ENCODE data around the gene F11.
"Not testable (repeated sequence)": the region's sequence is repeated elsewhere in the genome, so short reads cannot be mapped to it uniquely, and the experiment has no call there.

The F11 gene

DNA sequence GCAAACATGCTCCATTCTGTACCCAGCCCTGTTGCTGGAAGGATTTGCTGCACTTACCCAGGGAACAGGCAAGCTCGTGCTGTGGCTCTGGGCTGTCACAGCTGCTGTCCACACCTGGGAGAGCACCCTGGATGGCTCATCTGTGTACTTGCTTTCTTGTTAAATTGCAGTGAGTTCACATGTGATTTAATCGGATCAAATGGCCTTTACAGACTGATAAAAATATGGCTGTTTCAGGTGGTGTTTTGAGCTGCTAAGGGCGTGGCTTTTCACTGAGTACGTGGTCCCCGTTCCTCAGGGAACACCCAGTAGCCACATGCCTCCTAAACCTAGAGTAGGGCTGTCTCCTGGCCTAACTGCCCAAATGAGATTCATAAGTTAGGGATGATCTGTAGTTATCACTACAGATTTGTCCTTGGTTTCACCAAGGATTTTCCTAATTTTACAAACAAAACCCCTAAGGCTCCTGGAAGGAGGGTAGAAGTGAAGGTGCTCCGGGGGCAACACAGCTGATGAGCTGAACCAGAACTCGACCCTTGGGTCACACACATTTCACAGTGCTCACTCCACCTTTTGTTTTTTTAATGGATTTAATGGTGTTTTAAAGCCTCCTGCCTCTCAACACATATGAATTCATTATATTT, 25.0 kb upstream of the F11 start:
- H3K9me2 ChIP-seq (replicated peaks; ENCODE audit: control insufficient read depth, low read length), result no peaks in the 10 kb centered on the region
- no peak overlapping the region for H3K4me3 ChIP-seq (ENCODE audit: low read length)
- no peak overlapping the region for H3K4me2 ChIP-seq (ENCODE audit: low read length)
- no peaks in the 10 kb centered on the region for H4K20me1 ChIP-seq (ENCODE audit: control insufficient read depth, insufficient read depth, low read depth, low read length)
- H3K9me3 ChIP-seq (ENCODE audit: control insufficient read depth, insufficient read depth, low read length), result no peaks in the 10 kb centered on the region
- no peaks in the 10 kb centered on the region for H3K4me1 ChIP-seq (ENCODE audit: control insufficient read depth, low read length)
- no peaks in the 10 kb centered on the region for H3F3A ChIP-seq (ENCODE audit: control insufficient read depth, insufficient read depth)
- no peaks in the 10 kb centered on the region for H3K27me3 ChIP-seq (ENCODE audit: control insufficient read depth, low read length)
- no peaks in the 10 kb centered on the region for H3K36me3 ChIP-seq (ENCODE audit: control insufficient read depth, low read length)
- no peak overlapping the region for H3K27ac ChIP-seq (ENCODE audit: low read depth, low read length)
- no peak for TF ChIP-seq EZH2phosphoT487 (IDR thresholded peaks at IDR 0.05; ENCODE audit: borderline replicate concordance, low read length)
- TF ChIP-seq, protein P1, sequence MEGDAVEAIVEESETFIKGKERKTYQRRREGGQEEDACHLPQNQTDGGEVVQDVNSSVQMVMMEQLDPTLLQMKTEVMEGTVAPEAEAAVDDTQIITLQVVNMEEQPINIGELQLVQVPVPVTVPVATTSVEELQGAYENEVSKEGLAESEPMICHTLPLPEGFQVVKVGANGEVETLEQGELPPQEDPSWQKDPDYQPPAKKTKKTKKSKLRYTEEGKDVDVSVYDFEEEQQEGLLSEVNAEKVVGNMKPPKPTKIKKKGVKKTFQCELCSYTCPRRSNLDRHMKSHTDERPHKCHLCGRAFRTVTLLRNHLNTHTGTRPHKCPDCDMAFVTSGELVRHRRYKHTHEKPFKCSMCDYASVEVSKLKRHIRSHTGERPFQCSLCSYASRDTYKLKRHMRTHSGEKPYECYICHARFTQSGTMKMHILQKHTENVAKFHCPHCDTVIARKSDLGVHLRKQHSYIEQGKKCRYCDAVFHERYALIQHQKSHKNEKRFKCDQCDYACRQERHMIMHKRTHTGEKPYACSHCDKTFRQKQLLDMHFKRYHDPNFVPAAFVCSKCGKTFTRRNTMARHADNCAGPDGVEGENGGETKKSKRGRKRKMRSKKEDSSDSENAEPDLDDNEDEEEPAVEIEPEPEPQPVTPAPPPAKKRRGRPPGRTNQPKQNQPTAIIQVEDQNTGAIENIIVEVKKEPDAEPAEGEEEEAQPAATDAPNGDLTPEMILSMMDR (IDR thresholded peaks at IDR 0.05; ENCODE audit: low read depth, low read length, poor library complexity, severe bottlenecking), result no peak
- H3K79me2 ChIP-seq (ENCODE audit: control insufficient read depth, low read length), result no peaks in the 10 kb centered on the region

DNA sequence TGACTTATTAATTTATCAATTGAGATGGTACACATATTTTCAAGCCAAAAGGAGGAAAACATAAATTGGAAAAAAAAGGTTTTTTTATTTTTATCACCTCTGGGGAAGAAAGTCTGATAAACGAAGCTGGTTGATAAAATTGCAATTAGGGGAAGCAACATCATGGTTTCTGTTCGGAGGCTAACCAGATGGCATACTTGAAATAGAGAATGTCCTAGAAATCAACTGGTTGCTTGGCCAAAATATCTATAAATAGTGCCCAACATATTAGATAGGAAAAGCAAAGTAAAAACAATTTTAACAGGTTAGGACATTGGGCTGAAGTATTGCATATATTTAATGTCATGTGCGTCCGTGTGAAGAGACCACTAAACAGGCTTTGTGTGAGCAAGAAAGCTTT, 24.4 kb upstream of the F11 start:
- Histone ChIP-seq H3K4me3 (ENCODE audit: low read length) (no peak overlapping the region), H3K4me2 (ENCODE audit: low read length) (no peak overlapping the region), H3K9me2 (replicated peaks; ENCODE audit: control insufficient read depth, low read length) (no peaks in the 10 kb centered on the region), H3K36me3 (ENCODE audit: control insufficient read depth, low read length) (no peaks in the 10 kb centered on the region), H3K4me1 (ENCODE audit: control insufficient read depth, low read length) (no peaks in the 10 kb centered on the region), H3K27ac (ENCODE audit: low read depth, low read length) (no peak overlapping the region), H3K27me3 (ENCODE audit: control insufficient read depth, low read length) (no peaks in the 10 kb centered on the region), H3F3A (ENCODE audit: control insufficient read depth, insufficient read depth) (no peaks in the 10 kb centered on the region), H4K20me1 (ENCODE audit: control insufficient read depth, insufficient read depth, low read depth, low read length) (no peaks in the 10 kb centered on the region), H3K79me2 (ENCODE audit: control insufficient read depth, low read length) (no peaks in the 10 kb centered on the region), H3K9me3 (ENCODE audit: control insufficient read depth, insufficient read depth, low read length) (no peaks in the 10 kb centered on the region)
- TF ChIP-seq, protein P1 (IDR thresholded peaks at IDR 0.05; ENCODE audit: low read depth, low read length, poor library complexity, severe bottlenecking), result no peak
- TF ChIP-seq EZH2phosphoT487 (IDR thresholded peaks at IDR 0.05; ENCODE audit: borderline replicate concordance, low read length), result no peak

DNA sequence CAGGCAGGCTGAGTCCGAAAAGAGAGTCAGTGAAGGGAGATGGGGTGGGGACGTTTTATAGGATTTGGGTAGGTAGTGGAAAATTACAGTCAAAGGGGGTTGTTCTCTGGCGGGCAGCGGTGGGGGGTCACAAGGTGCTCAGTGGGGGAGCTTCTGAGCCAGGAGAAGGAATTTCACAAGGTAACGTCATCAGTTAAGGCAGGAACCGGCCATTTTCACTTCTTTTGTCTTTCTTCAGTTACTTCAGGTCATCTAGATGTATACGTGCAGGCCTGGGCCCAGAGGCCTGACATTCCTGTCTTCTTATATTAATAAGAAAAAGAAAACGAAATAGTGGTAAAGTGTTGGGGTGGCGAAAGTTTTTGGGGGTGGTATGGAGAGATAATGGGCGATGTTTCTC, 24.0 kb upstream of the F11 start:
- H3K9me3 ChIP-seq (ENCODE audit: control insufficient read depth, insufficient read depth, low read length); H4K20me1 ChIP-seq (ENCODE audit: control insufficient read depth, insufficient read depth, low read depth, low read length); H3K9me2 ChIP-seq (replicated peaks; ENCODE audit: control insufficient read depth, low read length); H3F3A ChIP-seq (ENCODE audit: control insufficient read depth, insufficient read depth); H3K27me3 ChIP-seq (ENCODE audit: control insufficient read depth, low read length); H3K4me3 ChIP-seq (ENCODE audit: low read length); H3K36me3 ChIP-seq (ENCODE audit: control insufficient read depth, low read length); H3K4me1 ChIP-seq (ENCODE audit: control insufficient read depth, low read length); H3K79me2 ChIP-seq (ENCODE audit: control insufficient read depth, low read length); H3K4me2 ChIP-seq (ENCODE audit: low read length); H3K27ac ChIP-seq (ENCODE audit: low read depth, low read length): not testable (repeated sequence)

DNA sequence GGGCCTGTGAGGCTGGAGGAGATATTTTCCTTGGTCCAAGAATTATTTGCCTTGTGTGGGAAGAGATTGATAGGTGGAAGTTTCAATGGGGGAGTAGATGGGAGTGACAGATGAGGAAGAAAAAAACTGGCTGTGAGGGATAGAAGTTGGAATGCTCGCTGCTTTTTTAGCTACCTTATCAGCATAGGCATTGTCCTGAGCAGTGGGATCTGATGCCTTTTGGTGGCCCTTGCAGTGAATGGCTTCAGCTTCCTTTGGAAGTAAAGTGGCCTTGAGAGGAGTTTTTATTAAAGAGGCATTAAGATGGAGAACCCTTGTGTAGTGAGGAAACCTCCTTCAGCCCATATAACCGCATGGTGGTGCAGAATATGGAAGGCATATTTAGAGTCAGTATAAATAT, 22.7 kb upstream of the F11 start:
- H4K20me1 ChIP-seq (ENCODE audit: control insufficient read depth, insufficient read depth, low read depth, low read length), result no peaks in the 10 kb centered on the region
- H3K79me2 ChIP-seq (ENCODE audit: control insufficient read depth, low read length), result no peaks in the 10 kb centered on the region
- no peaks in the 10 kb centered on the region for H3F3A ChIP-seq (ENCODE audit: control insufficient read depth, insufficient read depth)
- no peak overlapping the region for H3K27ac ChIP-seq (ENCODE audit: low read depth, low read length)
- no peaks in the 10 kb centered on the region for H3K9me3 ChIP-seq (ENCODE audit: control insufficient read depth, insufficient read depth, low read length)
- no peaks in the 10 kb centered on the region for H3K27me3 ChIP-seq (ENCODE audit: control insufficient read depth, low read length)
- TF ChIP-seq, protein P1 (IDR thresholded peaks at IDR 0.05; ENCODE audit: low read depth, low read length, poor library complexity, severe bottlenecking), result no peak
- no peak for TF ChIP-seq EZH2phosphoT487 (IDR thresholded peaks at IDR 0.05; ENCODE audit: borderline replicate concordance, low read length)
- no peaks in the 10 kb centered on the region for H3K4me1 ChIP-seq (ENCODE audit: control insufficient read depth, low read length)
- no peaks in the 10 kb centered on the region for H3K9me2 ChIP-seq (replicated peaks; ENCODE audit: control insufficient read depth, low read length)
- no peaks in the 10 kb centered on the region for H3K36me3 ChIP-seq (ENCODE audit: control insufficient read depth, low read length)
- no peak overlapping the region for H3K4me3 ChIP-seq (ENCODE audit: low read length)
- H3K4me2 ChIP-seq (ENCODE audit: low read length), result no peak overlapping the region
